ENCODE measurements around the gene LRRIQ1.

The LRRIQ1 gene

DNA sequence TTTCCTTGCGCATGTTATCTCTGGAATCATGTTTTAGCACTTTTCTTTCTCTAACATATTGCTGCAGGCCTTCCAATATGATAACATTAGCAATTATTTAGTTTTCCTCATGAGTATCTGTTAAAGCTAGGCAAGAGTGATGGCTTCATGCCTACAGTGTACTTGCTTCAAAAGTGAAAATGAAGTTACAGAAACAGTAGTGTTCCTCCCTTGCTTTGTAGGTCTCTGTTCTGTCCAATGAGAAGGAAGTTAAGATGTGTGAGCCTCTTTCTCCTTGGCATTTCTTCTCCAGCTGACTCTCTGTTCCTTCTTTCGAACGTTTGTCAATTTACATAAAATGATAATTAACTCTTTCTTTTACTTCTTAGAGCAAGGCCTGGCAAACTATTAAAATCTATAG lies 22.2 kb downstream of the LRRIQ1 start:
- Histone ChIP-seq H3K79me2 (ENCODE audit: insufficient read depth, low read length) (no peaks in the 10 kb centered on the region), H2AFZ (ENCODE audit: low read depth, low read length, severe bottlenecking) (peak overlapping the region; percentile 37), H3K9ac (ENCODE audit: low read length) (no peak overlapping the region), H4K20me1 (ENCODE audit: low read depth, low read length) (no peaks in the 10 kb centered on the region), H3K9me2 (replicated peaks; ENCODE audit: insufficient read depth, low read length) (no peaks in the 10 kb centered on the region), H3F3A (ENCODE audit: insufficient read depth) (0 out of 2 replicates have a peak, but pooled peaks cover 3% of the 10 kb centered on the region), H3K4me2 (ENCODE audit: low read depth, low read length, poor library complexity, severe bottlenecking) (no peak overlapping the region), H3K27ac (ENCODE audit: low read depth, low read length) (no peak overlapping the region), H3K36me3 (ENCODE audit: low read length) (no peaks in the 10 kb centered on the region), H3K4me3 (ENCODE audit: insufficient read depth, low read length, poor library complexity, severe bottlenecking) (no peak overlapping the region), H3K27me3 (ENCODE audit: low read length) (no peaks in the 10 kb centered on the region), H3K9me3 (ENCODE audit: insufficient read depth, low read length) (no peaks in the 10 kb centered on the region)
- TF ChIP-seq, protein P1, sequence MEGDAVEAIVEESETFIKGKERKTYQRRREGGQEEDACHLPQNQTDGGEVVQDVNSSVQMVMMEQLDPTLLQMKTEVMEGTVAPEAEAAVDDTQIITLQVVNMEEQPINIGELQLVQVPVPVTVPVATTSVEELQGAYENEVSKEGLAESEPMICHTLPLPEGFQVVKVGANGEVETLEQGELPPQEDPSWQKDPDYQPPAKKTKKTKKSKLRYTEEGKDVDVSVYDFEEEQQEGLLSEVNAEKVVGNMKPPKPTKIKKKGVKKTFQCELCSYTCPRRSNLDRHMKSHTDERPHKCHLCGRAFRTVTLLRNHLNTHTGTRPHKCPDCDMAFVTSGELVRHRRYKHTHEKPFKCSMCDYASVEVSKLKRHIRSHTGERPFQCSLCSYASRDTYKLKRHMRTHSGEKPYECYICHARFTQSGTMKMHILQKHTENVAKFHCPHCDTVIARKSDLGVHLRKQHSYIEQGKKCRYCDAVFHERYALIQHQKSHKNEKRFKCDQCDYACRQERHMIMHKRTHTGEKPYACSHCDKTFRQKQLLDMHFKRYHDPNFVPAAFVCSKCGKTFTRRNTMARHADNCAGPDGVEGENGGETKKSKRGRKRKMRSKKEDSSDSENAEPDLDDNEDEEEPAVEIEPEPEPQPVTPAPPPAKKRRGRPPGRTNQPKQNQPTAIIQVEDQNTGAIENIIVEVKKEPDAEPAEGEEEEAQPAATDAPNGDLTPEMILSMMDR (IDR thresholded peaks at IDR 0.05; ENCODE audit: insufficient read depth, low read length, poor library complexity, severe bottlenecking): no peak
- TF ChIP-seq EZH2phosphoT487 (conservative IDR thresholded peaks at IDR 0.05; ENCODE audit: low read length): no peak

DNA sequence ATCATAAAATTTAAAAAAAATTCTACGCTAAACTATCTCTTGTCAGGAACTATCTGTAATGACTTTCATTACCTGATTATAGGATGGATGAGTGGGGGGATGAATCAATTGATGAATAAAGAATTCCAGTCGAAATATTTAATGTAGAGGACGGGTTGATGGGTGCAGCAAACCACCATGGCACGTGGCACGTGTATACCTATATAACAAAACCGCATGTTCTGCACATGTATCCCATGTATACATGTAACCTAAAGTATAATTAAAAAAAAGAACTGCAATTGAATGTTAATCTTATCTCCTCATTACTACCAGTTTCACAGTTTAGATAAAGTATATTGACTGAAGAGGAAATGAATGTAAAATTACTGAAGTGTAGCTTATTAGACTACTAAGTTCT lies 23.4 kb downstream of the LRRIQ1 start:
- H3K27me3 ChIP-seq (ENCODE audit: low read length): no peaks in the 10 kb centered on the region
- no peaks in the 10 kb centered on the region for H3K79me2 ChIP-seq (ENCODE audit: insufficient read depth, low read length)
- H4K20me1 ChIP-seq (ENCODE audit: low read depth, low read length): no peaks in the 10 kb centered on the region
- H3K27ac ChIP-seq (ENCODE audit: low read depth, low read length): no peak overlapping the region
- H3K36me3 ChIP-seq (ENCODE audit: low read length): no peaks in the 10 kb centered on the region
- H2AFZ ChIP-seq (ENCODE audit: low read depth, low read length, severe bottlenecking): peak overlapping the region; percentile 17
- no peak overlapping the region for H3K4me3 ChIP-seq (ENCODE audit: insufficient read depth, low read length, poor library complexity, severe bottlenecking)
- no peaks in the 10 kb centered on the region for H3K9me3 ChIP-seq (ENCODE audit: insufficient read depth, low read length)
- no peak overlapping the region for H3K9ac ChIP-seq (ENCODE audit: low read length)
- H3K4me2 ChIP-seq (ENCODE audit: low read depth, low read length, poor library complexity, severe bottlenecking): peak overlapping the region; percentile 26
- no peaks in the 10 kb centered on the region for H3K9me2 ChIP-seq (replicated peaks; ENCODE audit: insufficient read depth, low read length)
- 0 out of 2 replicates have a peak, but pooled peaks cover 3% of the 10 kb centered on the region for H3F3A ChIP-seq (ENCODE audit: insufficient read depth)
- TF ChIP-seq EZH2phosphoT487 (conservative IDR thresholded peaks at IDR 0.05; ENCODE audit: low read length): no peak
- TF ChIP-seq, protein P1 (IDR thresholded peaks at IDR 0.05; ENCODE audit: insufficient read depth, low read length, poor library complexity, severe bottlenecking): no peak

DNA sequence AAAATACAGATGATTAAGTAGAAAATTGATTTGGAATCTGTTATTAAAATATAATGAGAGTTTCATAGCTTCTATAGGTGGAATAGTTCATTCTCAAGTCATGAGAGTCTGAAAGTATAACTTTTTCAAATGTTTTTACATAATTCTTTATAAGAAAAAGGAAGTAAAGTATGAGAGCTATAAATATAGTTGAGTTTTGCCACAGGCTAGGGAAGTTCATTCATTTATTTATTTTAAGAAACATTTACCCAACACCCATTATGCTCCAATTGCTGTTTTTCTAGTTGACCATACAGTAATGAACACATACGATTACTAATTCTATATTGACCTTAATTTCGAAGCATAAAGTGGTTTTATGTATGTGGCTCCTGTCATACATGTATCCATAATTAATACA lies 24.8 kb downstream of the LRRIQ1 start:
- H3K36me3 ChIP-seq (ENCODE audit: low read length): no peaks in the 10 kb centered on the region
- no peaks in the 10 kb centered on the region for H4K20me1 ChIP-seq (ENCODE audit: low read depth, low read length)
- no peak overlapping the region for H3K27ac ChIP-seq (ENCODE audit: low read depth, low read length)
- H3K79me2 ChIP-seq (ENCODE audit: insufficient read depth, low read length): no peaks in the 10 kb centered on the region
- H3K4me2 ChIP-seq (ENCODE audit: low read depth, low read length, poor library complexity, severe bottlenecking): peak overlapping the region; percentile 26
- H3K9me3 ChIP-seq (ENCODE audit: insufficient read depth, low read length): no peaks in the 10 kb centered on the region
- TF ChIP-seq EZH2phosphoT487 (conservative IDR thresholded peaks at IDR 0.05; ENCODE audit: low read length): no peak
- TF ChIP-seq, protein P1 (IDR thresholded peaks at IDR 0.05; ENCODE audit: insufficient read depth, low read length, poor library complexity, severe bottlenecking): no peak
- no peak overlapping the region for H2AFZ ChIP-seq (ENCODE audit: low read depth, low read length, severe bottlenecking)
- no peaks in the 10 kb centered on the region for H3K27me3 ChIP-seq (ENCODE audit: low read length)
- H3K4me3 ChIP-seq (ENCODE audit: insufficient read depth, low read length, poor library complexity, severe bottlenecking): no peak overlapping the region
- H3K9me2 ChIP-seq (replicated peaks; ENCODE audit: insufficient read depth, low read length): no peaks in the 10 kb centered on the region
- H3K9ac ChIP-seq (ENCODE audit: low read length): no peak overlapping the region
- H3F3A ChIP-seq (ENCODE audit: insufficient read depth): 0 out of 2 replicates have a peak, but pooled peaks cover 3% of the 10 kb centered on the region

All from SU-DHL-6 (cell line).